CD4-positive, alpha-beta T cell treated with Interleukin-2 at 100 ng/mL for 4 hours (primary cell): Measurements from ENCODE around the gene PXDN.

Experiments
- DNase-seq: peaks from one replicate; pipeline ENCODE4 v3.0.0-alpha.2; 2020; ENCODE audit warnings: low spot score

Gene PXDN

GRCh38 chr2:1612391-1613077 lies 131.8 kb downstream of the PXDN start:
- DNase-seq: no peak

- no peak for DNase-seq
These were observed 132.4 kb downstream of the PXDN start for GRCh38 chr2:1611886-1612285.

GRCh38 chr2:1610096-1610485 lies 134.2 kb downstream of the PXDN start:
- DNase-seq: no peak

- no peak for DNase-seq
These were observed 134.7 kb downstream of the PXDN start for GRCh38 chr2:1609485-1610095.

- DNase-seq: no peak
These were observed 135.3 kb downstream of the PXDN start for GRCh38 chr2:1609040-1609439.

- no peak for DNase-seq
These were observed 136.2 kb downstream of the PXDN start for GRCh38 chr2:1607971-1608688.

GRCh38 chr2:1607236-1607920 lies 136.9 kb downstream of the PXDN start:
- no peak for DNase-seq

- no peak for DNase-seq
These were observed 137.7 kb downstream of the PXDN start for GRCh38 chr2:1606421-1607235.

GRCh38 chr2:1606046-1606400 lies 138.3 kb downstream of the PXDN start:
- DNase-seq: no peak

- no peak for DNase-seq
These were observed 138.9 kb downstream of the PXDN start for GRCh38 chr2:1605102-1606045.

GRCh38 chr2:1603521-1603920 lies 140.8 kb downstream of the PXDN start:
- no peak for DNase-seq

- DNase-seq: no peak
These were observed 141.3 kb downstream of the PXDN start for GRCh38 chr2:1603059-1603458.

- no peak for DNase-seq
These were observed 141.9 kb downstream of the PXDN start for GRCh38 chr2:1602278-1603010.

GRCh38 chr2:1601471-1602277 lies 142.6 kb downstream of the PXDN start:
- no peak for DNase-seq

GRCh38 chr2:1601067-1601412 lies 143.3 kb downstream of the PXDN start:
- DNase-seq: no peak

GRCh38 chr2:1600191-1601066 lies 143.9 kb downstream of the PXDN start:
- DNase-seq: no peak

- no peak for DNase-seq
These were observed 144.8 kb downstream of the PXDN start for GRCh38 chr2:1599301-1600085.

- DNase-seq: no peak
These were observed 145.5 kb downstream of the PXDN start for GRCh38 chr2:1598800-1599199.
